ENCODE measurements around the gene CDC73.
"Not testable (repeated sequence)": the region's sequence is repeated elsewhere in the genome, so short reads cannot be mapped to it uniquely, and the experiment has no call there.

Gene CDC73

DNA sequence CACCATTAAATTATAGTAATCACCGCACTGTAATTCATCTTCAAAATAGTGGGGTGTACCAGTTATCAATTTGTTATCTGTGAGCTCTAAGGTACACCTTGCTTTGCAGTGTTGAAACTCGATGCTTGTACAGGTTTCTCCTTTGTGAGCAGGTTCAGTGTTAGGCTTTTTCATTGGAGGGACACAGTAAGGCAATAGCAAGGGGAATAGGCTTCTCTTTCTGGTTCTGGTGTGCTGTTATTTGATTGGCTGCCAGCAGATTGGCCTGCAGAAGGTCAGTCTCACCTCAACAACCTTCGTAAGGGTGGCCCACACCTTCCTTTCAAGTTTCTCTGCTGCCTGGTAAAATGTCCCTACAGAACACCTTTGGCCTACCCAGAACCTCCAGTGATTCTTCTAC, 140.8 kb downstream of the CDC73 start:
- Histone ChIP-seq H3K36me3 (ENCODE audit: control insufficient read depth, insufficient read depth, low read length) (no peaks in the 10 kb centered on the region), H3K9me3 (ENCODE audit: control insufficient read depth, low read length) (no peaks in the 10 kb centered on the region), H3K79me2 (no peaks in the 10 kb centered on the region), H3K9ac (no peak overlapping the region), H3K27ac (no peak overlapping the region), H2AFZ (no peak overlapping the region), H3K27me3 (ENCODE audit: control insufficient read depth, insufficient read depth, low read length) (no peaks in the 10 kb centered on the region), H3K4me3 (ENCODE audit: low read depth, low read length) (no peak overlapping the region), H3K4me2 (ENCODE audit: low read length) (no peak overlapping the region), H3K4me1 (peaks cover 2% of the 10 kb centered on the region)
- TF ChIP-seq, protein P1, sequence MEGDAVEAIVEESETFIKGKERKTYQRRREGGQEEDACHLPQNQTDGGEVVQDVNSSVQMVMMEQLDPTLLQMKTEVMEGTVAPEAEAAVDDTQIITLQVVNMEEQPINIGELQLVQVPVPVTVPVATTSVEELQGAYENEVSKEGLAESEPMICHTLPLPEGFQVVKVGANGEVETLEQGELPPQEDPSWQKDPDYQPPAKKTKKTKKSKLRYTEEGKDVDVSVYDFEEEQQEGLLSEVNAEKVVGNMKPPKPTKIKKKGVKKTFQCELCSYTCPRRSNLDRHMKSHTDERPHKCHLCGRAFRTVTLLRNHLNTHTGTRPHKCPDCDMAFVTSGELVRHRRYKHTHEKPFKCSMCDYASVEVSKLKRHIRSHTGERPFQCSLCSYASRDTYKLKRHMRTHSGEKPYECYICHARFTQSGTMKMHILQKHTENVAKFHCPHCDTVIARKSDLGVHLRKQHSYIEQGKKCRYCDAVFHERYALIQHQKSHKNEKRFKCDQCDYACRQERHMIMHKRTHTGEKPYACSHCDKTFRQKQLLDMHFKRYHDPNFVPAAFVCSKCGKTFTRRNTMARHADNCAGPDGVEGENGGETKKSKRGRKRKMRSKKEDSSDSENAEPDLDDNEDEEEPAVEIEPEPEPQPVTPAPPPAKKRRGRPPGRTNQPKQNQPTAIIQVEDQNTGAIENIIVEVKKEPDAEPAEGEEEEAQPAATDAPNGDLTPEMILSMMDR (IDR thresholded peaks at IDR 0.05): no peak

DNA sequence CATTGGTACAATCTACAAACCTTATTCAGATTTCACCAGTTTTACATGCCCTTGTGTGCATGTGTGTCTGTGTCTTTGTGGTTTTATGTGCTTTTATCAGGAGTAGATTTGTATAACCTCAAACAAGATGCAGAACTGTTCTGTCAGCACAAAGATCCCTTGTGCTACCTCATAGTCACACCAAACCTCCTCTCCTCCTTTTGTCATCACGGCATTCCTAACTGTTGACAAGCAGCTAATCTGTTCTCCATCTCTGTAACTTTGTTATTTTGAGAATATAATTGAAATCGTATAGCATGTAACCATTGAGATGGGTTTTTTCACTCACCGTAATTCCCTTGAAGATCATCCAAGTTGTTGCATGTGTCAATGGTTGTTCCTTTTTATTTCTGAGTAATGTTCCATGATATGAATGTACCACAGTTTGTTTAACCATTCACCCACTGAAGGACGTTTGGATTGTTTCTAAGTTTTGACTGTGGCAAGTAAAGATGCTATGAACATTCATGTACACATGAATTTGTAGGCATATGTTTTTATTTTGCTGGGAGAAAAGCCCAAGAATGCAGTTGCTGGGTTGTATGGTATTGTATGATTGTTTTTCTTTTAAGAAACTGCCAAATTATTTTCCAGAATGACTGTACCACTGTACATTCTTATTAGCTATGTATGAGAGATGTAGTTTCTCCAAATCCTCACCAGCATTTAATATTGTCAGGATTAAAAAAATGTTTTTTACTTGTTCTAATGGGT, 142.7 kb downstream of the CDC73 start:
- Histone ChIP-seq H2AFZ (no peak overlapping the region), H3K9me3 (ENCODE audit: control insufficient read depth, low read length) (no peaks in the 10 kb centered on the region), H3K27ac (no peak overlapping the region), H3K4me3 (ENCODE audit: low read depth, low read length) (no peak overlapping the region), H3K4me2 (ENCODE audit: low read length) (no peak overlapping the region), H3K4me1 (no peaks in the 10 kb centered on the region), H3K79me2 (no peaks in the 10 kb centered on the region), H3K9ac (no peak overlapping the region), H3K36me3 (ENCODE audit: control insufficient read depth, insufficient read depth, low read length) (no peaks in the 10 kb centered on the region), H3K27me3 (ENCODE audit: control insufficient read depth, insufficient read depth, low read length) (no peaks in the 10 kb centered on the region)
- TF ChIP-seq, protein P1 (IDR thresholded peaks at IDR 0.05): no peak

DNA sequence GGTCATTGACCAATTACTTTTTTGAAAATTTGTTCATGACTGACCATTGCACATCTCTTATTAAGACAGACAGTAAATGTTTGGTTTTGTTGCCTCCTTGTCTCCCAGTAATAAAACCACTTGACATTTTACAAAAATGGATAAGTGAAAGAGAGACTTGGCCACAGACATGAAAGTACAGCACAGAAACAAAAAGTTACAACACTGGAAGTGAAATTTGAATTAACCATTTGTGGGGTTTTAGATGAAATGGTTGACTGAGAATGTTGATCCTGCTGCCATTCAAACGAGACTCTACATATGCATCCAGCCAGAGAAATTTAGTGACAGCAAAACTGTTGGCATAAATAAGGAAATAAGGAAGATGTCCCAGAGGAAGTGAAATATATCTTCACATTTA, 143.9 kb downstream of the CDC73 start:
- no peaks in the 10 kb centered on the region for H3K79me2 ChIP-seq
- no peak overlapping the region for H3K4me3 ChIP-seq (ENCODE audit: low read depth, low read length)
- no peaks in the 10 kb centered on the region for H3K36me3 ChIP-seq (ENCODE audit: control insufficient read depth, insufficient read depth, low read length)
- H3K27ac ChIP-seq: no peak overlapping the region
- no peaks in the 10 kb centered on the region for H3K9me3 ChIP-seq (ENCODE audit: control insufficient read depth, low read length)
- H2AFZ ChIP-seq: no peak overlapping the region
- no peak overlapping the region for H3K9ac ChIP-seq
- TF ChIP-seq, protein P1 (IDR thresholded peaks at IDR 0.05): no peak
- H3K4me1 ChIP-seq: no peaks in the 10 kb centered on the region
- H3K4me2 ChIP-seq (ENCODE audit: low read length): no peak overlapping the region
- H3K27me3 ChIP-seq (ENCODE audit: control insufficient read depth, insufficient read depth, low read length): no peaks in the 10 kb centered on the region

DNA sequence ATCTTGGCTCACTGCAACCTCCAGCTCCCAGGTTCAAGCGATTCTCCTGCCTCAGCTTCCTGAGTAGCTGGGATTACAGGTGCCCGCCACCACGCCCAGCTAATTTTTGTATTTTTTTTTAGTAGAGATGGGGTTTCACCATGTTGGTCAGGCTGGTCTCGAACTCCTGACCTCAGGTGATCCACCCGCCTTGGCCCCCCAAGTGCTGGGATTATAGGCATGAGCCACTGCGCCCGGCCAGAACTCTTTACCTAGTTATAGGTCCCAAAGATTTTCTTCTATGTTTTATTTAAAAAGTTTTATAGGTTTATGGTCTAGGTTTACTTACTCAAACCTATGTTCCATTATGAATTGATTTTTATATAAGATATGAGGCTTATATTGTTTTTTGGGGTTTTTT, 145.0 kb downstream of the CDC73 start:
- not testable (repeated sequence) for H3K36me3 ChIP-seq (ENCODE audit: control insufficient read depth, insufficient read depth, low read length); H3K9me3 ChIP-seq (ENCODE audit: control insufficient read depth, low read length); H3K4me2 ChIP-seq (ENCODE audit: low read length); H3K27ac ChIP-seq; H3K79me2 ChIP-seq; H2AFZ ChIP-seq; H3K9ac ChIP-seq; H3K4me3 ChIP-seq (ENCODE audit: low read depth, low read length); H3K4me1 ChIP-seq; H3K27me3 ChIP-seq (ENCODE audit: control insufficient read depth, insufficient read depth, low read length)

DNA sequence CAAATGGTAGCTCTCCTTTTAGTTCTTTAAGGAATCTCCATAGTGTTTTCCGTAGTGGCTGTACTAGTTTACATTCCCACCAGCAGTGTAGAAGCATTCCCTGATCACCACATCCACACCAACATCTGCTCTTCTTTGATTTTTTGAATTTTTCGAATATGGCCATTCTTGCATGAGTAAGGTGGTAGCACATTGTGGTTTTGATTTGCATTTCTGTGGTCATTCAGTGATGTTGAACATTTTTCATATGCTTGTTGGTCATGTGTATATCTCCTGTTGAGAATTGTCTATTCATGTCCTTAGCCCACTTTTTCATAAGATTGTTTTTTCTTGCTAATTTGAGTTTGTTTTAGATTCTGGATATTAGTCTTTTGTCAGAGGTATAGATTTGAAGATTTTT, 149.2 kb downstream of the CDC73 start:
- Histone ChIP-seq H2AFZ (no peak overlapping the region), H3K9ac (no peak overlapping the region), H3K4me3 (ENCODE audit: low read depth, low read length) (no peak overlapping the region), H3K4me1 (no peaks in the 10 kb centered on the region), H3K27me3 (ENCODE audit: control insufficient read depth, insufficient read depth, low read length) (no peaks in the 10 kb centered on the region), H3K36me3 (ENCODE audit: control insufficient read depth, insufficient read depth, low read length) (no peaks in the 10 kb centered on the region), H3K79me2 (no peaks in the 10 kb centered on the region), H3K9me3 (ENCODE audit: control insufficient read depth, low read length) (no peaks in the 10 kb centered on the region), H3K4me2 (ENCODE audit: low read length) (no peak overlapping the region), H3K27ac (no peak overlapping the region)
- TF ChIP-seq, protein P1 (IDR thresholded peaks at IDR 0.05): no peak
